Loucy (cell line): ENCODE results near the gene APC.

Source experiments
- H2AFZ ChIP-seq: fragments of 200-600 bp; sonication (generic); 2 replicates; pipeline ENCODE4 v1.6.0; 2016; ENCODE audit warnings: antibody characterized with exemption, mild to moderate bottlenecking, low read length, moderate library complexity
- H3F3A ChIP-seq: fragments of 200-600 bp; 2 replicates; pipeline ENCODE4 v1.6.0; 2016; ENCODE audit warnings: antibody characterized with exemption, low read depth, mild to moderate bottlenecking
- H3K27me3 ChIP-seq: fragments of 200-600 bp; sonication (generic); 2 replicates; pipeline ENCODE4 v1.6.1; 2014; ENCODE audit warnings: low read length, mild to moderate bottlenecking; ENCODE audit not compliant: insufficient read depth, poor library complexity, severe bottlenecking
- H3K36me3 ChIP-seq: fragments of 200-600 bp; sonication (generic); 2 replicates; pipeline ENCODE4 v1.6.1; 2016; ENCODE audit warnings: low read length; ENCODE audit not compliant: insufficient read depth
- H3K4me1 ChIP-seq: fragments of 200-600 bp; sonication (generic); 2 replicates; pipeline ENCODE4 v1.5.1; 2014; ENCODE audit warnings: low read length, mild to moderate bottlenecking; ENCODE audit not compliant: insufficient read depth, poor library complexity, severe bottlenecking
- H3K4me2 ChIP-seq: fragments of 200-600 bp; sonication (generic); 2 replicates; pipeline ENCODE4 v1.6.0; 2014; ENCODE audit warnings: antibody characterized with exemption, low read length, low read depth, mild to moderate bottlenecking; ENCODE audit not compliant: poor library complexity, severe bottlenecking
- H3K4me3 ChIP-seq: fragments of 200-600 bp; sonication (generic); 2 replicates; pipeline ENCODE4 v1.5.1; 2014; ENCODE audit warnings: low read length, mild to moderate bottlenecking, mixed read lengths; ENCODE audit not compliant: poor library complexity, severe bottlenecking
- H3K79me2 ChIP-seq: fragments of 200-600 bp; sonication (generic); 2 replicates; pipeline ENCODE4 v1.6.1; 2014; ENCODE audit warnings: low read length; ENCODE audit not compliant: insufficient read depth
- H3K9ac ChIP-seq: fragments of 200-600 bp; sonication (generic); 2 replicates; pipeline ENCODE4 v1.6.0; 2014; ENCODE audit warnings: mild to moderate bottlenecking, low read depth, low read length, moderate library complexity; ENCODE audit not compliant: poor library complexity, severe bottlenecking
- H3K9me2 ChIP-seq: fragments of 200-600 bp; sonication (generic); replicated peaks from 2 replicates; pipeline ENCODE4 v1.6.1; 2016; ENCODE audit warnings: low read depth, low read length, mixed read lengths
- H3K9me3 ChIP-seq: fragments of 200-600 bp; sonication (generic); 2 replicates; pipeline ENCODE4 v1.6.1; 2014; ENCODE audit warnings: mild to moderate bottlenecking, antibody characterized with exemption, low read length, low read depth; ENCODE audit not compliant: insufficient read depth
- H4K20me1 ChIP-seq: fragments of 200-600 bp; sonication (generic); 2 replicates; pipeline ENCODE4 v1.6.0; 2014; ENCODE audit warnings: antibody characterized with exemption, low read length, mild to moderate bottlenecking; ENCODE audit not compliant: insufficient read depth, poor library complexity, severe bottlenecking
- CTCF ChIP-seq: fragments of 200-600 bp; sonication (generic); conservative IDR thresholded peaks from 2 replicates; pipeline ENCODE4 v1.5.1; 2014; ENCODE audit warnings: mild to moderate bottlenecking, antibody characterized with exemption, low read length
- EZH2phosphoT487 ChIP-seq: fragments of 200-600 bp; IDR thresholded peaks from 2 replicates; pipeline ENCODE4 v1.6.1; 2018; ENCODE audit warnings: antibody characterized with exemption, mild to moderate bottlenecking, moderate library complexity, borderline replicate concordance

The APC gene

DNA sequence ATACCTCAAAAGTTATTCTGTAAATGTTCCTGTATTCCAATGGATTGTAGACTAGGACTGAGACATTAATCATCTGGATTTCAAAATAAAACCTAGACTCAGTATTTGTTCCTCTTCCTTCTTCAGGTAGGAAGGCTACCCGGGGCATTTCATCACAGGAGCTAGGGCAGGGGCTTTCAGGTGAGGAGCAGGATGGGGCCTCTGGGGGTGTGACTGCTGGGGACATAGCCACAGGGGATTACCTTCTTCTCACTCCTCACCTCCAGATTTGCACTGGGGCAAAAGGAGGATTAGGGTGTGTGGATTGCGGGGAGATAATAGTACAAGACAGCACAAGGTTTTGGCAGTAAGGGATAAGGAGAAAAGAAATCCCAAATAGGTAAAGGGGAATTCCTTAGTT is 85.5 kb downstream of the APC start:
- Histone ChIP-seq H3K36me3 (peaks cover 57% of the 10 kb centered on the region; the same call in 1 of the 2 replicates), H3K4me1 (no peaks in the 10 kb centered on the region)

GRCh38 chr5:112823656-112824055 is 86.0 kb downstream of the APC start:
- Histone ChIP-seq H3K4me3 (no peak overlapping the region), H3K36me3 (peaks cover 58% of the 10 kb centered on the region; the same call in 1 of the 2 replicates), H4K20me1 (no peaks in the 10 kb centered on the region)

More for the DNA sequence above, 85.5 kb downstream of the APC start:
- H3K4me2 ChIP-seq, result no peak overlapping the region
- no peaks in the 10 kb centered on the region for H3K9me2 ChIP-seq
- no peaks in the 10 kb centered on the region for H3F3A ChIP-seq
- H2AFZ ChIP-seq, result no peak overlapping the region
- no peaks in the 10 kb centered on the region for H3K79me2 ChIP-seq
- TF ChIP-seq CTCF (no peak), EZH2phosphoT487 (no peak)
- H3K27me3 ChIP-seq, result no peaks in the 10 kb centered on the region
- no peaks in the 10 kb centered on the region for H4K20me1 ChIP-seq
- no peak overlapping the region for H3K9ac ChIP-seq
- no peaks in the 10 kb centered on the region for H3K9me3 ChIP-seq
- no peak overlapping the region for H3K4me3 ChIP-seq

GRCh38 chr5:112824197-112824596 is 86.5 kb downstream of the APC start:
- Histone ChIP-seq H3K4me1 (no peaks in the 10 kb centered on the region), H3K36me3 (peaks cover 54% of the 10 kb centered on the region; the same call in 1 of the 2 replicates), H3K4me3 (no peak overlapping the region), H3K9me2 (no peaks in the 10 kb centered on the region), H2AFZ (no peak overlapping the region), H3K9ac (no peak overlapping the region), H3K4me2 (no peak overlapping the region), H3K27me3 (no peaks in the 10 kb centered on the region), H3F3A (no peaks in the 10 kb centered on the region), H3K9me3 (no peaks in the 10 kb centered on the region), H4K20me1 (no peaks in the 10 kb centered on the region), H3K79me2 (no peaks in the 10 kb centered on the region)
- TF ChIP-seq CTCF (no peak), EZH2phosphoT487 (no peak)

More at GRCh38 chr5:112823656-112824055, 86.0 kb downstream of the APC start:
- Histone ChIP-seq H3K4me1 (no peaks in the 10 kb centered on the region), H2AFZ (no peak overlapping the region), H3K27me3 (no peaks in the 10 kb centered on the region), H3F3A (no peaks in the 10 kb centered on the region), H3K4me2 (no peak overlapping the region), H3K9me2 (no peaks in the 10 kb centered on the region), H3K9me3 (no peaks in the 10 kb centered on the region), H3K9ac (no peak overlapping the region), H3K79me2 (no peaks in the 10 kb centered on the region)
- no peak for TF ChIP-seq EZH2phosphoT487
- no peak for TF ChIP-seq CTCF
